ENCODE results near the gene KCNH6.

DNA sequence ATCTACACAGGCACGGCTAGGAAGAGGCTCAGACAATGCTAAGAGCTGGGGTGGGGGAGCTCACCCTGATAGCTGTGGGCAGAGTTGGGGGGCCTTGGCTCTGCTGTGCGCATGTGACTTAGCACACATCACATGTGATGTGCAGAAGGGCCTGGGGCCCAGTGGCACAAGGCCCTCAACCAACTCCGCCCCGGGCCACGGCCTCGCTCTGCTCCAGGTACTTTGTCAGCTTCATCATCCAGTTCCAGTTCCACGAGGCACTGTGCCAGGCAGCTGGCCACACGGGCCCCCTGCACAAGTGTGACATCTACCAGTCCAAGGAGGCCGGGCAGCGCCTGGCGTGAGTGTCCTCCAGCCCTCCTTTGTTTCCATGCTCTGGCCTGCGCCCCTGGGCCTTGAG lies 27.0 kb upstream of the KCNH6 start:
- TF ChIP-seq, protein P1, sequence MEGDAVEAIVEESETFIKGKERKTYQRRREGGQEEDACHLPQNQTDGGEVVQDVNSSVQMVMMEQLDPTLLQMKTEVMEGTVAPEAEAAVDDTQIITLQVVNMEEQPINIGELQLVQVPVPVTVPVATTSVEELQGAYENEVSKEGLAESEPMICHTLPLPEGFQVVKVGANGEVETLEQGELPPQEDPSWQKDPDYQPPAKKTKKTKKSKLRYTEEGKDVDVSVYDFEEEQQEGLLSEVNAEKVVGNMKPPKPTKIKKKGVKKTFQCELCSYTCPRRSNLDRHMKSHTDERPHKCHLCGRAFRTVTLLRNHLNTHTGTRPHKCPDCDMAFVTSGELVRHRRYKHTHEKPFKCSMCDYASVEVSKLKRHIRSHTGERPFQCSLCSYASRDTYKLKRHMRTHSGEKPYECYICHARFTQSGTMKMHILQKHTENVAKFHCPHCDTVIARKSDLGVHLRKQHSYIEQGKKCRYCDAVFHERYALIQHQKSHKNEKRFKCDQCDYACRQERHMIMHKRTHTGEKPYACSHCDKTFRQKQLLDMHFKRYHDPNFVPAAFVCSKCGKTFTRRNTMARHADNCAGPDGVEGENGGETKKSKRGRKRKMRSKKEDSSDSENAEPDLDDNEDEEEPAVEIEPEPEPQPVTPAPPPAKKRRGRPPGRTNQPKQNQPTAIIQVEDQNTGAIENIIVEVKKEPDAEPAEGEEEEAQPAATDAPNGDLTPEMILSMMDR (IDR thresholded peaks at IDR 0.05), result no peak
- TF ChIP-seq POLR2A (IDR thresholded peaks at IDR 0.05), result no peak

Measured in body of pancreas (tissue), 4 donors.